Stimulated activated naive CD8-positive, alpha-beta T cell treated with anti-CD3 and anti-CD28 coated beads, Interleukin-15, Interleukin-2, amounts not matched to agents 100 ng/mL and 50 ng/mL, for 24 hours (primary cell): ENCODE results near the gene SGF29.
A peak's percentile ranks its signal among the peaks of the same experiment; 100 is the strongest.

ENCODE experiments used
- H3K27ac Mint-ChIP-seq: one replicate; pipeline ENCODE4 v1.8.0; 2021; ENCODE audit warnings: mild to moderate bottlenecking, mixed read lengths
- H3K27me3 Mint-ChIP-seq: one replicate; pipeline ENCODE4 v1.8.0; 2021; ENCODE audit warnings: mixed read lengths
- H3K36me3 Mint-ChIP-seq: one replicate; pipeline ENCODE4 v1.8.0; 2021; ENCODE audit warnings: low read depth, mixed read lengths
- H3K4me1 Mint-ChIP-seq: one replicate; pipeline ENCODE4 v1.8.0; 2021; ENCODE audit warnings: low read depth, mixed read lengths
- H3K4me3 Mint-ChIP-seq: one replicate; pipeline ENCODE4 v1.8.0; 2021; ENCODE audit warnings: mild to moderate bottlenecking, mixed read lengths
- H3K9me3 Mint-ChIP-seq: one replicate; pipeline ENCODE4 v1.8.0; 2021; ENCODE audit warnings: mixed read lengths

The SGF29 gene

GRCh38 chr16:28569968-28570752 is 16.4 kb downstream of the SGF29 start:
- Mint-ChIP-seq H3K27ac (no peak overlapping the region), H3K36me3 (peaks cover 22% of the 10 kb centered on the region), H3K27me3 (no peaks in the 10 kb centered on the region), H3K9me3 (peaks cover 7% of the 10 kb centered on the region), H3K4me3 (no peak overlapping the region), H3K4me1 (peaks cover 14% of the 10 kb centered on the region)

- H3K27me3 Mint-ChIP-seq = no peaks in the 10 kb centered on the region
- H3K27ac Mint-ChIP-seq = peak overlapping the region; percentile 26
- peaks cover 10% of the 10 kb centered on the region for H3K4me1 Mint-ChIP-seq
- no peaks in the 10 kb centered on the region for H3K9me3 Mint-ChIP-seq
- peaks cover 8% of the 10 kb centered on the region for H3K36me3 Mint-ChIP-seq
- no peak overlapping the region for H3K4me3 Mint-ChIP-seq
Measured at GRCh38 chr16:28572696-28573510, 19.2 kb downstream of the SGF29 start.

DNA sequence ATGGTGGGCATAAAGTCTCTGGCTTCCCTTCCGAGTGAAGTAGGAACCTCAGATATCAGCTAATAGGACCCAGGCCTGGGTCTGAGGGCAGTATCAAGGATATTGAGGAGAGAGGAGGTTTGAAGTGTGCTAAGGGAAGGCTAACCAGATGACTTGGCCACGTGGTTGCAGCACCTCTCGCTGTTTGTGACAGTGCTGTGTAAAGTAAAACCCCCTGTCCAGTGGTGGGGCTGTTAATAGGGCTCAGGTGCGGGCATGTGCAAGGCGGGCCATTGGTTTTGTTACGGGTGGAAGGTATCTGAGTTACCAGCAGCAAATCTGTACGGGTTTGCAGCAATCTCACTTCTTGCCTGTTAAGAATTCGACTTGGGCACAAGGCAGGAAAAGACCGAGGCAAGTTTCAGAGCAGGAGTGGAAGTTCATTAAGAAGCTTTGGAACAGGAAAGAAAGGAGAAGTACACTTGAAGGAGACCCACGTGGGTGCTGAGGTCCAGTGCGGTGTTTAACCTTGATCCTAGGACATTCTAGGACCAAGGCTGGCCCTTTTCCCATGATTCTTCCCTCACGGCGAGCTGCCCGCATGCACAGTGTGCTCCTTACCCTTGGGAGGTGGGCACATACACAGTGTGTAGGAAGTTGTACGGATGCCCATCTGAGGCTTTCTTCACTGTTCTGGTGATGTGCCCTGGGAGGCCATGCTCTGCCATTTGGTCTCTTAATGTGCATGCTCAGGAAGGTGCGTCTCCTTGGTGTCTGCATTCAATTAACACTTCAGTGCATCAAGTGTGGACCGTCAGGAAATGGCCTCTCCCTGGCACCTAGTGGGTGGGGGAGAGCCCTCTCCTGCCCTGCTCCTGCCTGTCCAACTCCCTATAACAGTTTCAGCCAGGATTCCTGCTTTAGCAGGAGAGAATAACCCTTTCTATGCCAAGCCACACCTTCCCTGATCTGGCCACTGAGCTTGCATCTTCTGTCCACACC is 20.3 kb downstream of the SGF29 start:
- H3K27ac Mint-ChIP-seq = no peak overlapping the region
- no peaks in the 10 kb centered on the region for H3K27me3 Mint-ChIP-seq

GRCh38 chr16:28574925-28575324 is 21.2 kb downstream of the SGF29 start:
- Mint-ChIP-seq H3K36me3 (peaks cover 11% of the 10 kb centered on the region), H3K27me3 (no peaks in the 10 kb centered on the region), H3K4me3 (no peak overlapping the region), H3K27ac (no peak overlapping the region), H3K4me1 (peaks cover 10% of the 10 kb centered on the region), H3K9me3 (no peaks in the 10 kb centered on the region)

More for the DNA sequence above, 20.3 kb downstream of the SGF29 start:
- H3K36me3 Mint-ChIP-seq = peaks cover 11% of the 10 kb centered on the region
- peaks cover 10% of the 10 kb centered on the region for H3K4me1 Mint-ChIP-seq
- no peak overlapping the region for H3K4me3 Mint-ChIP-seq
- H3K9me3 Mint-ChIP-seq = no peaks in the 10 kb centered on the region

DNA sequence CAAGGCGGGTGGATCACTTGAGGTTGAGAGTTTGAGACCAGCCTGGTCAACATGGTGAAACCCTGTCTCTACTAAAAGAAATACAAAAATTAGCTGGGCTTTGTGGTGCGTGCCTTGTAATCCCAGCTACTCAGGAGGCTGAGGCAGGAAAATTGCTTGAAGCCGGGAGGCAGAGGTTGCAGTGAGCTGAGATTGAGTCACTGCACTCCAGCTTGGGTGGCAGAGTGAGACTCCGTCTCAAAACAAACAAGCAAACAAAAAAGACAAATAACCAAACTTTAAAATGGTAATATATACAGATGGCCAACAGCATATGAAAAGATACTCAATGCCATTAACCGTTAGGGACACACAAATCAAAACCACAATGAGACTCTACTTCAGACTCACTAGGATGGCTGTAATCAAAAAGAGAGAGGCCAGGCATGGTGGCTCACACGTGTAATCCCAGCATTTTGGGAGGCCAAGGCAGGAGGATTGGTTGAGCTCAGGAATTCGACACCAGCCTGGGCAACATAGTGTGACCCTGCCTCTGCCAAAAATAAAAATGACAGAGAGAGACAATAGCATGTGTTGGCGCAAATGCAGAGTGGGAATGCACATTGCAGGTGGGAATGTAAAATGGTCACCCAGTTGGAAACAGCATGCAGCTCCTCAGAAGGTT is 21.9 kb downstream of the SGF29 start:
- Mint-ChIP-seq H3K4me3 (no peak overlapping the region), H3K9me3 (no peaks in the 10 kb centered on the region), H3K36me3 (peaks cover 11% of the 10 kb centered on the region), H3K27me3 (no peaks in the 10 kb centered on the region), H3K4me1 (peaks cover 10% of the 10 kb centered on the region), H3K27ac (no peak overlapping the region)

DNA sequence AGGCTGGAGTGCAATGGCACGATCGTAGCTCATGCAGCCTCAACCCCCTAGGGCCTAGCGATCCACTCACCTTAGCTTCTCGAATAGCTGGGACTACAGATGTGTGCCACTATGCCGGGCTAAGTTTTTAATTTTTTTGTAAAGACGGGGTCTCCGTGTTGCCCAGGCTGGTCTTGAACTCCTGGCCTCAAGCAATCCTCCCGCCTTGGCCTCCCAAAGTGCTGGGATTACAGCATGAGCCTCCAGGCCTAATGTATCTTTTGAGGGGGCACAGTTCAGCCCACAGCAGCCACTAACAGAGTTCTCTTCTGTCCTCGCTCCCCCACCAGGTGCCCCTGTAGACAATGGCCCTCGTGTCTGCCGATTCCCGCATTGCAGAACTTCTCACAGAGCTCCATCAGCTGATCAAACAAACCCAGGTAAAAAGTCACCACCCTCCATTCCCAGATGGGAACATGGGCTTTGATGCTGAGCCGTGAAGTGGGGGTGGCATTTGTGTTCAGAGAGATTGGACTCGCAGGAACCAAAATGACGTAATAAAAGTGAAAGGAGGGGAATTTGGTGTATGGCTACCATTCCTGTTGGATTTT is 27.1 kb downstream of the SGF29 start:
- Mint-ChIP-seq H3K4me1 (no peaks in the 10 kb centered on the region), H3K27me3 (no peaks in the 10 kb centered on the region), H3K4me3 (no peak overlapping the region), H3K27ac (no peak overlapping the region), H3K36me3 (peaks cover 42% of the 10 kb centered on the region), H3K9me3 (no peaks in the 10 kb centered on the region)

DNA sequence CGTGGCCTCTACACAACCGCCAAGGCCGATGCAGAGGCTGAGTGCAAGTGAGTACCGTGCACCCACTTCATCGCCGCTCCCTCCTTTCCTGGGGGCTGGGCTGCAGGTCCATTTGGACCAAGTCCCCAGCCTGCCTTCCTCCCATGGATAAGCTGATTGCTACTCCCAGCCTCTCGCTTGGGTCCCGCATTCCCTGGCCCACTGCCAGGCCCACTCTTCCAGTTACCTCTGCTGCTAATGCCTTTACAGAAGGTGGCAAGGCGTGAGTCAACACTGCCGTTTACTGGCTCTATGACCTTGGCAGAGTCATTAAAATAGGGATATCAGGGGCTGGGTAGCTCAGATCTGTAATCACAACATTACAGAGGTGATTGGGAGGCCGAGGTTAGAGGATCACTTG is 32.0 kb downstream of the SGF29 start:
- Mint-ChIP-seq H3K4me3 (no peak overlapping the region), H3K36me3 (peaks cover 47% of the 10 kb centered on the region), H3K27ac (no peak overlapping the region), H3K4me1 (no peaks in the 10 kb centered on the region), H3K9me3 (no peaks in the 10 kb centered on the region), H3K27me3 (no peaks in the 10 kb centered on the region)

DNA sequence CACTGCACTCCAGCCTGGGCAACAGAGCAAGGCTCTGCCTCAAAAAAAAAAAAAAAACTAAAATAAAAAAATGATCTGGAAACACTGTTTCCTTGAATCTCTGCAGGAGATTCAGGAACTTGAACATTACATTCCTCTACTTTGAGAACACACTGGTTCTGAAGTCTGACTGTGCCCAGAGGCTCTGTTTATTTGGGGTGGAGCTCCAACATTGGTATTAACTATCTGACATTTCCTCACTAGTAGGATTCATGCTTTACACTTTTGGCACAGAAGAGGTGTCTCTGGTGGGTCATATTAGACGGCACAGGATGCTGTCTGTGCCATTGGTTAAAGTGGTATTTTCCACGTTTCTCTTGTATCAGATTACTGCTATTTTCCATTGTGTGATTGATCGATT is 32.7 kb downstream of the SGF29 start:
- Mint-ChIP-seq H3K9me3 (no peaks in the 10 kb centered on the region), H3K4me3 (no peak overlapping the region), H3K27me3 (no peaks in the 10 kb centered on the region), H3K4me1 (no peaks in the 10 kb centered on the region), H3K36me3 (peaks cover 40% of the 10 kb centered on the region), H3K27ac (no peak overlapping the region)

- H3K4me1 Mint-ChIP-seq = no peaks in the 10 kb centered on the region
- no peaks in the 10 kb centered on the region for H3K9me3 Mint-ChIP-seq
- H3K4me3 Mint-ChIP-seq = no peak overlapping the region
- H3K27me3 Mint-ChIP-seq = no peaks in the 10 kb centered on the region
- H3K27ac Mint-ChIP-seq = no peak overlapping the region
- peaks cover 33% of the 10 kb centered on the region for H3K36me3 Mint-ChIP-seq
Measured at GRCh38 chr16:28587386-28587785, 33.7 kb downstream of the SGF29 start.

- H3K27me3 Mint-ChIP-seq = no peaks in the 10 kb centered on the region
- peaks cover 22% of the 10 kb centered on the region for H3K36me3 Mint-ChIP-seq
- H3K4me3 Mint-ChIP-seq = no peak overlapping the region
- H3K27ac Mint-ChIP-seq = no peak overlapping the region
- no peaks in the 10 kb centered on the region for H3K9me3 Mint-ChIP-seq
- no peaks in the 10 kb centered on the region for H3K4me1 Mint-ChIP-seq
Measured at GRCh38 chr16:28589069-28589468, 35.3 kb downstream of the SGF29 start.

GRCh38 chr16:28589930-28590329 is 36.2 kb downstream of the SGF29 start:
- Mint-ChIP-seq H3K9me3 (no peaks in the 10 kb centered on the region), H3K27ac (no peak overlapping the region), H3K4me3 (no peak overlapping the region), H3K4me1 (no peaks in the 10 kb centered on the region), H3K27me3 (no peaks in the 10 kb centered on the region), H3K36me3 (peaks cover 18% of the 10 kb centered on the region)

DNA sequence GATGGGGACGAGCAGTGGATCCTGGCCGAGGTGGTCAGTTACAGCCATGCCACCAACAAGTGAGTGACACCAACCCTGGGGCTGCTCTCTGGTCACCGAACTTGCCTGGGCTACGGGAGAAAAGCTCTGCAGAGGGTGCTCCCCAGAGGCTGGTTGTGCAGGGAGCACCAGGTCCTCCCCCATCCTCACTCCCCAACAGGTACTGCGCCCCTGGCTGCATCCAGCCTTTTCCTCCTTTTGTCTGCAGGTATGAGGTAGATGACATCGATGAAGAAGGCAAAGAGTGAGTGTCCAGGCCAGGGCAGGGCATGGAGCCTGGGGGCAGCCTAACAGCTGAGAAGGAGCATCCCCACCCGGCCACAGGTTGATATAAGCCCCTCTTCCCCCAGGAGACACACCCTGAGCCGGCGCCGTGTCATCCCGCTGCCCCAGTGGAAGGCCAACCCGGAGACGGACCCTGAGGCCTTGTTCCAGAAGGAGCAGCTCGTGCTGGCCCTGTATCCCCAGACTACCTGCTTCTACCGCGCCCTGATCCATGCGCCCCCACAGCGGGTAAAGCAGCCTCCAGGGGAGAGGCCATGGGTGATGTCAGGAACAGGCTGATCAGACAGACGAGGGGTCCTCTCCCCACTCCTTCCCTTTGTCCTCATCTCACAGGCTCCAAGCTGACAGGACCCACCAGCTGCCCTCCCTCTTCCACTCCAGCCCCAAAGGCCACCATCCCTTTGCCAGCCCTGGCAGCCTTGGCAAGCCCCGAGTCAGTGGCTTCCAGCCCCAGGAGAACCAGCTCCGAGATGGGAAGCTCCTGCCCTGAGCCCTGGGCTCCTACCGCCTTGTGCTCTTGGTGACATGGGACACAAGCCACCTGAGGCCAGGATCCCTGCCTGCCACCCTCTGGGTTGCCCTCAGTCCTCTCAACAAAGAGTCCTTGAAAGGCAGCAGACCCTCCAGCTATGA is 36.9 kb downstream of the SGF29 start:
- Mint-ChIP-seq H3K9me3 (no peaks in the 10 kb centered on the region), H3K4me1 (no peaks in the 10 kb centered on the region), H3K36me3 (peaks cover 13% of the 10 kb centered on the region), H3K27me3 (no peaks in the 10 kb centered on the region), H3K27ac (no peak overlapping the region), H3K4me3 (no peak overlapping the region)

DNA sequence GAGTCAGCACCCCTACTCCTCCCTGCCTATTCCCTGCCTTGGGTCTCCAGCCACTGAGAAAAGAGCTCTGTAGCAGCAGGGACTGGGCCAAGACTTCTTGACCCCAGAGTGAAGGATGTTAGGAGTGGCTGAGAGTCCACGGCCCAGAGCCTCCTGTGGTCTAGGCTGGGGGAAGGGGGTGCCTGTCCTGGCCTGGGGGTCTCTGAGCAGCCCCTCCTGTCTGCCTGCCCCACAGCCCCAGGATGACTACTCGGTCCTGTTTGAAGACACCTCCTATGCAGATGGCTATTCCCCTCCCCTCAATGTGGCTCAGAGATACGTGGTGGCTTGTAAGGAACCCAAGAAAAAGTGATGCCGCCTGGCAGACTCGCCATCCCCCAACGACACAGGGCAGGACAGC is 37.6 kb downstream of the SGF29 start:
- Mint-ChIP-seq H3K27me3 (no peaks in the 10 kb centered on the region), H3K4me1 (no peaks in the 10 kb centered on the region), H3K4me3 (no peak overlapping the region), H3K9me3 (no peaks in the 10 kb centered on the region), H3K36me3 (peaks cover 13% of the 10 kb centered on the region), H3K27ac (no peak overlapping the region)
